GM18858 (cell line): Measurements from ENCODE around the gene MINAR2.

Source experiments
- ATAC-seq: cut with Tn5 transposase; IDR thresholded peaks from one replicate; pipeline ENCODE4 v1.9.1; 2021; ENCODE audit not compliant: unreplicated experiment

The MINAR2 gene

GRCh38 chr5:129771058-129771838 is 23.4 kb downstream of the MINAR2 start:
- peak; percentile 71 for ATAC-seq

GRCh38 chr5:129773376-129773775 is 25.5 kb downstream of the MINAR2 start:
- no peak for ATAC-seq

- no peak for ATAC-seq
Observed at GRCh38 chr5:129781594-129781993, 33.7 kb downstream of the MINAR2 start.

- ATAC-seq = no peak
Observed at GRCh38 chr5:129803403-129803802, 55.5 kb downstream of the MINAR2 start.

- ATAC-seq = no peak
Observed at GRCh38 chr5:129804705-129805104, 56.8 kb downstream of the MINAR2 start.

GRCh38 chr5:129807162-129807814 is 59.4 kb downstream of the MINAR2 start:
- no peak for ATAC-seq
